OCI-LY3 (cell line): Measurements from ENCODE around the gene FERMT3.
A peak's percentile ranks its signal among the peaks of the same experiment; 100 is the strongest.

Experiments used
- H2AFZ ChIP-seq: fragments of 200-600, 300-600 bp; shearing (Covaris generic); 2 replicates; pipeline ENCODE4 v1.6.0; 2014; ENCODE audit warnings: antibody characterized with exemption, low read depth, low read length
- H3K27ac ChIP-seq: fragments of 200-600, 300-600 bp; sonication (generic); 2 replicates; pipeline ENCODE4 v1.5.1; 2014; ENCODE audit warnings: mild to moderate bottlenecking, low read length, moderate library complexity, mixed read lengths
- H3K27me3 ChIP-seq: fragments of 200-600, 300-600 bp; sonication (generic); 2 replicates; pipeline ENCODE4 v1.6.1; 2014; ENCODE audit warnings: low read depth, low read length, mixed read lengths
- H3K36me3 ChIP-seq: fragments of 200-600, 300-600 bp; sonication (generic); replicated peaks from 2 replicates; pipeline ENCODE3; 2014; ENCODE audit warnings: low read depth, low read length, mixed read lengths
- H3K4me1 ChIP-seq: fragments of 300-600, 200-600 bp; sonication (generic); 2 replicates; pipeline ENCODE4 v1.6.1; 2014; ENCODE audit warnings: low read length, mixed read lengths
- H3K4me2 ChIP-seq: fragments of 200-600, 300-600 bp; sonication (generic); 2 replicates; pipeline ENCODE4 v1.6.1; 2014; ENCODE audit warnings: low read length, mixed read lengths
- H3K4me3 ChIP-seq: fragments of 300-600, 200-600 bp; sonication (generic); 2 replicates; pipeline ENCODE4 v1.5.1; 2014; ENCODE audit warnings: antibody characterized with exemption, mild to moderate bottlenecking, low read length, moderate library complexity
- H3K79me2 ChIP-seq: fragments of 300-600, 200-600 bp; shearing (Covaris generic); 2 replicates; pipeline ENCODE4 v1.6.1; 2014; ENCODE audit warnings: mild to moderate bottlenecking, low read length, mixed read lengths
- H3K9ac ChIP-seq: fragments of 300-600, 200-600 bp; shearing (Covaris generic); 2 replicates; pipeline ENCODE4 v1.6.0; 2014; ENCODE audit warnings: mild to moderate bottlenecking, low read length, moderate library complexity
- H3K9me3 ChIP-seq: fragments of 200-600, 300-600 bp; shearing (Covaris generic); 2 replicates; pipeline ENCODE4 v1.6.1; 2014; ENCODE audit warnings: low read length, mixed read lengths; ENCODE audit not compliant: insufficient read depth
- H4K20me1 ChIP-seq: fragments of 200-600, 300-600 bp; sonication (generic); 2 replicates; pipeline ENCODE4 v1.6.1; 2016; ENCODE audit warnings: low read length, mixed read lengths; ENCODE audit not compliant: insufficient read depth
- CTCF ChIP-seq: fragments of 200-600, 300-600 bp; sonication (generic); IDR thresholded peaks from 2 replicates; pipeline ENCODE4 v1.5.1; 2014; ENCODE audit warnings: antibody characterized with exemption, low read length, low read depth
- EZH2phosphoT487 ChIP-seq: fragments of 200-600 bp; shearing (Covaris generic); IDR thresholded peaks from 2 replicates; pipeline ENCODE4 v1.6.1; 2018; ENCODE audit warnings: antibody characterized with exemption, mixed run types, low read depth

The FERMT3 gene

DNA sequence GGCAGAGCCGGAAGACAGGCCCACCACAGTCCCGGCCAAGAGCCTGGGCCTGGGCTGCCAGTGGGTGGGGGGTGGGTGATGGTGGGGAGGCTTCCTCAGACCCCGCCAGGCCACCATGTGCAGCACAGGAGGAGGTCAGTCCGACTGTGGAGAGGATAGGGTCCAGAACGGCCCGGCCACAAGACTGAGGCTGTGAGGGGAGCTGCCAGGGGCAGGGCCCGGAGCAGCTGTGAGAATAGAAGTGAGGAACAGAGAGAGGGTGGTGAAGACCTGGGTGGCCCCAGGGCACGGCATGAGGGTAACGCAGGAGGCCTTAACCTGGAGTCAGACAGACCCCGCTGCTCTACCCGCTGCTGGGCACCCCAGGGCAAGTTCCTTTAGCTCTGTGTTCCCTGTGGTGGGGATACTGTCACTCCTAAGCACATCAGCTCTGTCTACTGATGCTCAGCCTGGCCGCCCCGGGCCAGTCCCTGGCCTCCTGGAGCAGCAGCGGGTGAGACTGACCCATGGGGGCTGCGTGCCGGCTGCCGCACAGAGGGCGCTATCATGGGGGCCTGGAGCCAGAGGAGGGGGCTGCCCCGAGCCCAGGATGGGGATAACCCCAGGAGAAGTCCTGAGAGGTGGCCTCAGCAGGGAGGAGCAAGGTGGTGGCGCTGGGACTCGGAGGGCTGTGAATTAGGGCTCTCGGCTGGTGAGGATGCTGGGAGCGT lies 1.7 kb downstream of the FERMT3 start:
- Histone ChIP-seq H3K4me1 (peaks cover 47% of the 10 kb centered on the region), H2AFZ (no peak overlapping the region), H3K4me2 (peak overlapping the region; percentile 95), H3K9me3 (no peaks in the 10 kb centered on the region), H4K20me1 (no peaks in the 10 kb centered on the region), H3K9ac (peak overlapping the region; percentile 94), H3K4me3 (peak overlapping the region; percentile 82), H3K36me3 (peaks cover 50% of the 10 kb centered on the region), H3K27me3 (no peaks in the 10 kb centered on the region), H3K27ac (peak overlapping the region; percentile 88), H3K79me2 (peaks cover 31% of the 10 kb centered on the region)
- TF ChIP-seq EZH2phosphoT487 = no peak
- no peak for TF ChIP-seq CTCF

GRCh38 chr11:64208796-64209562 lies 2.5 kb downstream of the FERMT3 start:
- Histone ChIP-seq H3K9ac (no peak overlapping the region), H3K27ac (0 out of 2 replicates have a peak overlapping the region, but pooled peaks have one; percentile 88), H4K20me1 (no peaks in the 10 kb centered on the region)

GRCh38 chr11:64209563-64209843 lies 3.0 kb downstream of the FERMT3 start:
- H3K4me3 ChIP-seq = no peak overlapping the region
- H3K9me3 ChIP-seq = no peaks in the 10 kb centered on the region
- H3K27me3 ChIP-seq = no peaks in the 10 kb centered on the region
- H3K79me2 ChIP-seq = peaks cover 31% of the 10 kb centered on the region
- no peak overlapping the region for H3K9ac ChIP-seq
- H3K4me2 ChIP-seq = no peak overlapping the region
- no peak for TF ChIP-seq CTCF
- TF ChIP-seq EZH2phosphoT487 = no peak
- H3K27ac ChIP-seq = no peak overlapping the region
- H2AFZ ChIP-seq = no peak overlapping the region
- peaks cover 48% of the 10 kb centered on the region for H3K36me3 ChIP-seq
- H3K4me1 ChIP-seq = peaks cover 40% of the 10 kb centered on the region
- no peaks in the 10 kb centered on the region for H4K20me1 ChIP-seq

More at GRCh38 chr11:64208796-64209562, 2.5 kb downstream of the FERMT3 start:
- TF ChIP-seq CTCF (no peak), EZH2phosphoT487 (no peak)
- H3K4me3 ChIP-seq = no peak overlapping the region
- no peaks in the 10 kb centered on the region for H3K9me3 ChIP-seq
- H3K79me2 ChIP-seq = peaks cover 31% of the 10 kb centered on the region
- H3K4me2 ChIP-seq = no peak overlapping the region
- H3K27me3 ChIP-seq = no peaks in the 10 kb centered on the region
- peaks cover 45% of the 10 kb centered on the region for H3K4me1 ChIP-seq
- H3K36me3 ChIP-seq = peaks cover 50% of the 10 kb centered on the region
- H2AFZ ChIP-seq = no peak overlapping the region

GRCh38 chr11:64210301-64211020 lies 3.9 kb downstream of the FERMT3 start:
- Histone ChIP-seq H3K36me3 (peaks cover 55% of the 10 kb centered on the region), H4K20me1 (no peaks in the 10 kb centered on the region), H3K27ac (no peak overlapping the region), H3K27me3 (no peaks in the 10 kb centered on the region), H3K79me2 (peaks cover 30% of the 10 kb centered on the region), H3K4me1 (peaks cover 30% of the 10 kb centered on the region), H3K9ac (no peak overlapping the region), H3K9me3 (no peaks in the 10 kb centered on the region), H3K4me2 (no peak overlapping the region), H2AFZ (no peak overlapping the region), H3K4me3 (no peak overlapping the region)
- no peak for TF ChIP-seq EZH2phosphoT487
- TF ChIP-seq CTCF = no peak
